K562 (cell line): ENCODE measurements around the gene DLGAP1. TPM values are rescaled to one million over a fixed set of nuclear protein-coding genes. Genes with fewer than 3 reads are reported as not detected.

Experiments
- ADNP ChIP-seq: fragments of 200-800 bp; sonication (Bioruptor generic); IDR thresholded peaks from 2 replicates; pipeline ENCODE4 v1.6.1; 2016; ENCODE audit warnings: missing genetic modification characterization, missing compliant biosample characterization
- ETS2 ChIP-seq: IDR thresholded peaks from 2 replicates; pipeline ENCODE4 v1.6.1; 2016; ENCODE audit warnings: borderline replicate concordance, missing genetic modification characterization, mild to moderate bottlenecking, moderate library complexity, missing compliant biosample characterization; ENCODE audit not compliant: poor library complexity, severe bottlenecking
- GTF2A2 ChIP-seq: IDR thresholded peaks from 2 replicates; pipeline ENCODE4 v1.6.1; 2016; ENCODE audit warnings: mild to moderate bottlenecking, missing genetic modification characterization, missing compliant biosample characterization
- HEY1 ChIP-seq: fragments of 250-450 bp; sonication (Bioruptor Pico); IDR thresholded peaks from 2 replicates; pipeline ENCODE4 v1.5.0; 2020; ENCODE audit warnings: mild to moderate bottlenecking, moderate library complexity, borderline replicate concordance
- KDM1A ChIP-seq, 2 experiments: fragments of 450-650 bp; IDR thresholded peaks; 2 replicates each; pipeline ENCODE4 v1.6.1; 2016; ENCODE audit warnings: mild to moderate bottlenecking in 2 of 2
- PHB2 ChIP-seq: fragments of 450-650 bp; IDR thresholded peaks from 2 replicates; pipeline ENCODE4 v1.6.1; 2017; ENCODE audit warnings: low read depth
- RCOR1 ChIP-seq, 2 experiments: IDR thresholded peaks; 2 replicates each; pipeline ENCODE4 v1.6.1; 2012; ENCODE audit warnings: low read depth in 2 of 2, low read length in 2 of 2, borderline replicate concordance in 1 of 2, improper control_type of control experiment in 1 of 2
- RERE ChIP-seq: sonication (generic); formaldehyde crosslinking; IDR thresholded peaks from 2 replicates; pipeline ENCODE4 v1.8.0; 2023; ENCODE audit warnings: missing genetic modification reagents, mild to moderate bottlenecking, borderline replicate concordance
- RHOXF2B ChIP-seq: fragments of 250-450 bp; sonication (Bioruptor Pico); conservative IDR thresholded peaks from 2 replicates; pipeline ENCODE4 v1.5.1; 2021
- SAP30 ChIP-seq: fragments of 200-600 bp; sonication (generic); IDR thresholded peaks from 2 replicates; pipeline ENCODE4 v1.6.1; 2012; ENCODE audit warnings: borderline replicate concordance, low read depth, mild to moderate bottlenecking, moderate library complexity, low read length, control low read depth, inconsistent platforms; ENCODE audit not compliant: insufficient read depth, poor library complexity, severe bottlenecking
- TBP ChIP-seq: optimal IDR thresholded peaks from 2 replicates; pipeline ENCODE3; 2011; ENCODE audit warnings: low read depth, low read length, improper control_type of control experiment
- ZNF121 ChIP-seq: sonication (generic); formaldehyde crosslinking; conservative IDR thresholded peaks from 2 replicates; pipeline ENCODE4 v1.8.0; 2022; ENCODE audit warnings: missing genetic modification reagents
- ZNF175 ChIP-seq: fragments of 200-800 bp; sonication (Bioruptor generic); IDR thresholded peaks from 2 replicates; pipeline ENCODE4 v1.6.1; 2016; ENCODE audit warnings: low read depth, mild to moderate bottlenecking, missing genetic modification characterization, missing compliant biosample characterization
- ZNF449 ChIP-seq: fragments of 250-450 bp; sonication (Bioruptor Pico); IDR thresholded peaks from 2 replicates; pipeline ENCODE4 v1.8.0; 2022; ENCODE audit warnings: moderate library complexity, mild to moderate bottlenecking, inconsistent platforms
- polyA plus RNA-seq, 8 experiments: library from polyadenylated mRNA; depleted of rRNA in 4 of 8; stranded (reverse) in 5 of 8; unstranded in 3 of 8; fragments of >200 nt; fragmentation: Nextera tagmentation in 2 of 8; fragmentation: Illumina TruSeq in 1 of 8; extraction: Ambion mirVana in 2 of 8; extraction: Trizol in 1 of 8; gene quantifications; 2 replicates each; pipeline versions ENCODE4 v1.2.1 to v1.2.3, GENCODE V29; 2011 to 2014; ENCODE audit warnings: inconsistent platforms in 1 of 8, missing spikeins in 1 of 8
- total RNA-seq, 7 experiments: library from RNA; depleted of rRNA in 6 of 7; stranded (reverse); fragments of >200 nt in 6 of 7; fragmentation: Illumina TruSeq in 2 of 7; extraction: Trizol in 2 of 7; gene quantifications; 2 replicates each; pipeline versions ENCODE4 v1.2.1 to v1.2.3, GENCODE V29; 2011 to 2021; ENCODE audit warnings: low replicate concordance in 1 of 7
- TF ChIP-seq, protein P1 (sequence below): sonication (generic); formaldehyde crosslinking; IDR thresholded peaks from 2 replicates; pipeline ENCODE4 v1.8.1; 2023; ENCODE audit warnings: mild to moderate bottlenecking, missing genetic modification reagents

The DLGAP1 gene
- total and polyA plus RNA-seq, 9 of the 15 experiments (the other 6 are each of a cell fraction or from before 2014, with no cell fraction given), result 0.04 to 0.22 (median 0.08) TPM

- TF ChIP-seq RERE (CRISPR knock-in tag) (no peak), GTF2A2 (no peak), RCOR1 (IDR thresholded peaks at IDR 0.05; ENCODE audit: borderline replicate concordance in 1 of 2, low read depth in 2 of 2, low read length in 2 of 2) (0 out of 4 replicates have a peak, but pooled peaks of 1 of the 2 experiments have one; percentile 12), ZNF449 (CRISPR knock-in tag) (no peak), PHB2 (no peak), HEY1 (CRISPR knock-in tag) (no peak), ZNF121 (CRISPR knock-in tag) (no peak), ZNF175 (CRISPR knock-in tag) (no peak), SAP30 (no peak), RHOXF2B (CRISPR knock-in tag) (no peak), ADNP (tag) (peak; percentile 66), ETS2 (tag) (no peak), TBP (no peak), KDM1A (IDR thresholded peaks at IDR 0.05) (peak; percentile 59 to 67)
- TF ChIP-seq, protein P1, sequence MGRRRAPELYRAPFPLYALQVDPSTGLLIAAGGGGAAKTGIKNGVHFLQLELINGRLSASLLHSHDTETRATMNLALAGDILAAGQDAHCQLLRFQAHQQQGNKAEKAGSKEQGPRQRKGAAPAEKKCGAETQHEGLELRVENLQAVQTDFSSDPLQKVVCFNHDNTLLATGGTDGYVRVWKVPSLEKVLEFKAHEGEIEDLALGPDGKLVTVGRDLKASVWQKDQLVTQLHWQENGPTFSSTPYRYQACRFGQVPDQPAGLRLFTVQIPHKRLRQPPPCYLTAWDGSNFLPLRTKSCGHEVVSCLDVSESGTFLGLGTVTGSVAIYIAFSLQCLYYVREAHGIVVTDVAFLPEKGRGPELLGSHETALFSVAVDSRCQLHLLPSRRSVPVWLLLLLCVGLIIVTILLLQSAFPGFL (CRISPR knock-in tag), result no peak
Measured at GRCh38 chr18:3510024-3510423, 945.1 kb downstream of the DLGAP1 start (continued).
